IMR-90 (cell line): ENCODE data around the gene PRELID1. TPM values are rescaled to one million over a fixed set of nuclear protein-coding genes. Genes with fewer than 3 reads are reported as not detected.

Experiments used
- ATAC-seq: fragments of 200-7000 bp; cut with Tn5 transposase; 2 replicates; pipeline ENCODE4 v1.9.1; 2020; ENCODE audit warnings: low read depth, mild to moderate bottlenecking, moderate library complexity
- BruUV-seq: library from RNA; stranded (reverse); fragments of 400-500 nt; replicated peaks from 2 replicates; lab custom pipeline; 2021; lab: Mats Ljungman, UMichigan
- CTCF ChIA-PET: fragments of 300-600 bp; formaldehyde crosslinking; extraction: SDS; loops from one replicate; lab custom pipeline; 2021; ENCODE audit warnings: antibody characterized with exemption; lab: Yijun Ruan, JAX
- POLR2A ChIA-PET: fragments of 300-600 bp; sonication (Branson Sonifier 250); formaldehyde crosslinking; loops from one replicate; lab custom pipeline; 2022; ENCODE audit warnings: antibody characterized with exemption; ENCODE audit not compliant: unreplicated experiment; lab: Charles Lee
- DNase-seq: peaks from one replicate; pipeline ENCODE4 v3.0.0; 2013
- H2AFZ ChIP-seq: replicated peaks from 2 replicates; pipeline ENCODE3; 2013; ENCODE audit warnings: low read length, mild to moderate bottlenecking; ENCODE audit not compliant: poor library complexity
- H2AK5ac ChIP-seq: 2 replicates; pipeline ENCODE4 v1.6.1; 2013; ENCODE audit warnings: low read depth, low read length, inconsistent platforms
- H2AK9ac ChIP-seq: replicated peaks from 2 replicates; pipeline ENCODE3; 2013; ENCODE audit warnings: mild to moderate bottlenecking, low read depth, low read length, moderate library complexity; ENCODE audit not compliant: poor library complexity
- H2BK120ac ChIP-seq: 2 replicates; pipeline ENCODE4 v1.6.1; 2013; ENCODE audit warnings: low read depth, low read length, inconsistent platforms
- H2BK15ac ChIP-seq: 3 replicates; pipeline ENCODE4 v1.6.1; 2013; ENCODE audit warnings: low read depth, low read length, inconsistent platforms
- H2BK20ac ChIP-seq: 2 replicates; pipeline ENCODE4 v1.6.1; 2013; ENCODE audit warnings: low read depth, mild to moderate bottlenecking, inconsistent platforms, low read length, moderate library complexity
- H2BK5ac ChIP-seq: 2 replicates; pipeline ENCODE4 v1.6.1; 2013; ENCODE audit warnings: mild to moderate bottlenecking, low read depth, low read length, inconsistent platforms; ENCODE audit not compliant: poor library complexity, severe bottlenecking
- H3K14ac ChIP-seq: replicated peaks from 2 replicates; pipeline ENCODE4 v1.6.1; 2013; ENCODE audit warnings: low read depth, low read length, inconsistent platforms
- H3K18ac ChIP-seq: 2 replicates; pipeline ENCODE4 v1.6.1; 2013; ENCODE audit warnings: low read depth, low read length, control low read depth
- H3K23ac ChIP-seq: 2 replicates; pipeline ENCODE4 v1.6.1; 2013; ENCODE audit warnings: low read depth, low read length, inconsistent platforms
- H3K27ac ChIP-seq: 2 replicates; pipeline ENCODE4 v1.5.1; 2013; ENCODE audit warnings: mild to moderate bottlenecking, control low read depth, low read length; ENCODE audit not compliant: insufficient read depth
- H3K27me3 ChIP-seq: 2 replicates; pipeline ENCODE4 v1.6.1; 2013; ENCODE audit warnings: low read length; ENCODE audit not compliant: control insufficient read depth, insufficient read depth
- H3K36me3 ChIP-seq: 2 replicates; pipeline ENCODE4 v1.6.1; 2013; ENCODE audit warnings: low read length, mixed read lengths; ENCODE audit not compliant: control insufficient read depth, insufficient read depth
- H3K4ac ChIP-seq: 2 replicates; pipeline ENCODE4 v1.6.1; 2013; ENCODE audit warnings: low read depth, low read length, inconsistent platforms
- H3K4me1 ChIP-seq: 2 replicates; pipeline ENCODE4 v1.6.1; 2013; ENCODE audit warnings: low read length, mixed read lengths; ENCODE audit not compliant: control insufficient read depth, insufficient read depth
- H3K4me2 ChIP-seq: 2 replicates; pipeline ENCODE4 v1.6.1; 2013; ENCODE audit warnings: low read depth, mild to moderate bottlenecking, control low read depth, low read length, moderate library complexity
- H3K4me3 ChIP-seq: 2 replicates; pipeline ENCODE4 v1.5.1; 2013; ENCODE audit warnings: low read depth, mild to moderate bottlenecking, control low read depth, low read length, moderate library complexity; ENCODE audit not compliant: insufficient read depth
- H3K56ac ChIP-seq: 2 replicates; pipeline ENCODE4 v1.6.1; 2013; ENCODE audit warnings: low read length, inconsistent platforms; ENCODE audit not compliant: insufficient read depth; ENCODE audit errors: extremely low read depth
- H3K79me1 ChIP-seq, 2 experiments: 2 replicates each; pipeline ENCODE4 v1.6.1; 2013; ENCODE audit warnings: low read length in 2 of 2, inconsistent platforms in 1 of 2, low read depth in 1 of 2
- H3K9ac ChIP-seq: 2 replicates; pipeline ENCODE4 v1.6.1; 2013; ENCODE audit warnings: low read depth, low read length, control low read depth
- H3K9me1 ChIP-seq: 2 replicates; pipeline ENCODE4 v1.6.1; 2013; ENCODE audit warnings: low read length, inconsistent platforms; ENCODE audit not compliant: insufficient read depth
- H3K9me3 ChIP-seq: 2 replicates; pipeline ENCODE4 v1.6.1; 2013; ENCODE audit warnings: low read length; ENCODE audit not compliant: control insufficient read depth, insufficient read depth
- H4K20me1 ChIP-seq: 2 replicates; pipeline ENCODE4 v1.6.1; 2013; ENCODE audit warnings: low read length, inconsistent platforms; ENCODE audit not compliant: insufficient read depth
- H4K5ac ChIP-seq: 2 replicates; pipeline ENCODE4 v1.6.1; 2013; ENCODE audit warnings: mild to moderate bottlenecking, low read depth, low read length, control low read depth
- H4K8ac ChIP-seq, 2 experiments: 2 replicates each; pipeline ENCODE4 v1.6.1; 2013; ENCODE audit warnings: low read depth in 2 of 2, low read length in 2 of 2, control low read depth in 1 of 2, inconsistent platforms in 1 of 2
- H4K91ac ChIP-seq: 2 replicates; pipeline ENCODE4 v1.6.1; 2013; ENCODE audit warnings: low read depth, low read length, inconsistent platforms; ENCODE audit not compliant: insufficient read depth
- BHLHE40 ChIP-seq: fragments of 150-350 bp; IDR thresholded peaks from 2 replicates; pipeline ENCODE4 v1.6.1; 2016; ENCODE audit warnings: mild to moderate bottlenecking, low read depth, low read length
- CEBPB ChIP-seq: IDR thresholded peaks from 2 replicates; pipeline ENCODE4 v1.6.1; 2012; ENCODE audit warnings: low read depth, low read length, improper control_type of control experiment
- ELK1 ChIP-seq: fragments of 150-350 bp; IDR thresholded peaks from 2 replicates; pipeline ENCODE4 v1.6.1; 2016; ENCODE audit warnings: low read depth, mild to moderate bottlenecking, low read length, moderate library complexity, borderline replicate concordance
- RAD21 ChIP-seq: IDR thresholded peaks from 2 replicates; pipeline ENCODE4 v1.6.1; 2012; ENCODE audit warnings: low read length, improper control_type of control experiment
- WGBS, 2 experiments: methylation state at CpG; one replicate each; pipeline versions ENCODE4 v1.1.5 to v1.1.7; 2013; ENCODE audit warnings: missing lambda C conversion rate in 2 of 2; ENCODE audit not compliant: insufficient read length in 1 of 2; ENCODE audit errors: extremely low coverage in 2 of 2; 5-methylcytosine and 5-hydroxymethylcytosine counted together
- dilution Hi-C: fragments of 300-500 bp; cut with HindIII; formaldehyde crosslinking; loops from one replicate; pipeline ENCODE4 v1.14.3; 2018; ENCODE audit warnings: low sequenced_read_pairs; ENCODE audit not compliant: unreplicated experiment
- in situ Hi-C: fragments of 300-500 bp; cut with MboI; formaldehyde crosslinking; loops from 3 replicates; pipeline ENCODE4 v1.14.3; 2019; ENCODE audit warnings: low sequenced_read_pairs, inconsistent platforms, mixed read lengths
- intact Hi-C: fragments of 100-400 bp; cut with micrococcal nuclease; formaldehyde crosslinking; loops from 2 replicates; pipeline ENCODE4 v1.10.0; 2022
- polyA plus RNA-seq, 3 experiments: library from polyadenylated mRNA; depleted of rRNA; stranded (reverse); fragments of >200 nt; gene quantifications; 2 replicates each; pipeline ENCODE4 v1.2.3, GENCODE V29; 2012; ENCODE audit warnings: low replicate concordance in 1 of 3
- total RNA-seq: library from RNA; depleted of rRNA; stranded (reverse); fragments of >200 nt; gene quantifications from 2 replicates; pipeline ENCODE4 v1.2.3, GENCODE V29; 2012

Gene PRELID1
- total and polyA plus RNA-seq, 2 of the 4 experiments (the other 2 are of a cell fraction), result 116 to 239 TPM

GRCh38 chr5:177346820-177347219 is 43.2 kb downstream of the PRELID1 start:
- H3K9ac ChIP-seq, result no peak overlapping the region
- peaks cover 18% of the 10 kb centered on the region for H4K20me1 ChIP-seq
- no peak overlapping the region for H2BK20ac ChIP-seq
- H3K23ac ChIP-seq, result no peak overlapping the region
- no peak overlapping the region for H2BK15ac ChIP-seq
- H3K4me1 ChIP-seq, result peaks cover 24% of the 10 kb centered on the region
- no TSS peak for BruUV-seq
- no peak overlapping the region for H3K4ac ChIP-seq
- H2AFZ ChIP-seq, result no peak overlapping the region
- ChIA-PET POLR2A (interaction anchor here (0.6 kb wide), 1 partner anchor 153 kb away, joined by 3 read pairs; no protein-coding TSS in a partner anchor), CTCF (interaction anchor here (1.6 kb wide), 1 partner anchor 58 kb away, joined by 3 read pairs; no protein-coding TSS in a partner anchor)
- H2AK9ac ChIP-seq, result no peak overlapping the region
- H3K56ac ChIP-seq, result no peak overlapping the region
- peak; percentile 38 for DNase-seq
- H4K8ac ChIP-seq, result no peak overlapping the region
- H3K4me2 ChIP-seq, result peak overlapping the region; percentile 46; the same call in 1 of the 2 replicates
- H3K18ac ChIP-seq, result no peak overlapping the region
- dilution Hi-C loops (no loop called here), intact Hi-C loops (no loop called here), in situ Hi-C loops (no loop called here)
- no peak overlapping the region; the same call in 1 of the 2 replicates for H4K5ac ChIP-seq
- H3K27me3 ChIP-seq, result no peaks in the 10 kb centered on the region
- no peak overlapping the region for H4K91ac ChIP-seq
- TF ChIP-seq CEBPB (peak; percentile 63; the same call in 1 of the 2 replicates), RAD21 (no peak), BHLHE40 (no peak), ELK1 (no peak)
- peaks cover 51 to 63% of the 10 kb centered on the region in 2 experiments for H3K79me1 ChIP-seq
- no peak overlapping the region for H3K4me3 ChIP-seq
- peaks cover 11% of the 10 kb centered on the region; the same call in 1 of the 2 replicates for H3K9me1 ChIP-seq
- no peak overlapping the region for H3K14ac ChIP-seq
- no peak overlapping the region for H2BK5ac ChIP-seq
- no peak overlapping the region for H2AK5ac ChIP-seq
- no peak for ATAC-seq
- H3K27ac ChIP-seq, result peak overlapping the region; percentile 17; the same call in 1 of the 2 replicates
- H2BK120ac ChIP-seq, result no peak overlapping the region
- H3K36me3 ChIP-seq, result peaks cover 9% of the 10 kb centered on the region; the same call in 1 of the 2 replicates
- H3K9me3 ChIP-seq, result no peaks in the 10 kb centered on the region
- 73% methylated on average over 3 of the region's 4 CpGs; no CpG with 5 or more reads in 1 of the 2 experiments for WGBS, 2 experiments
